ENCODE results near the gene CPEB4.

Gene CPEB4

DNA sequence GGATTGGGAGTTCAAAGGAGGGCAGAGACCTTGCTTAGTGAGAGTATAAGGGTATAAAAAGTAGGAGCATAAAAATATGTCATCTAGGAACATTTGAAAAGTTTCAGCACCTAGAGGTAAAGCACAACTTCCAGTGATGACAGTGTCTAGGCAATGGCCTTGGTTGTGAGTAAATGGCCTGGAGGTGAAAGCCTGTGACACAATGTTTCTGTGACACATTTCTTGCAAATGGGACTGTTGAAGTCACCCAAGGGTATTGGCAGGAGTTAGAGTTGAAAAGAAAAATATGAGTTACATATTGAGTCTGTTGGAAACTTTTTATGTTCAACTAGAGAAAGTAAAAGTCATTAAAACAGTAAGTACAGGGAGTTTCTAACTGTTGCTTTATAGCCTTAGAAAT lies 115.6 kb downstream of the CPEB4 start:
- Histone ChIP-seq H3K36me3 (ENCODE audit: insufficient read depth, low read length) (no peaks in the 10 kb centered on the region), H3K9me3 (ENCODE audit: control insufficient read depth, insufficient read depth, low read length) (no peaks in the 10 kb centered on the region), H3K4me1 (ENCODE audit: insufficient read depth, low read length) (no peaks in the 10 kb centered on the region), H3K9ac (ENCODE audit: low read depth, low read length) (no peak overlapping the region)

DNA sequence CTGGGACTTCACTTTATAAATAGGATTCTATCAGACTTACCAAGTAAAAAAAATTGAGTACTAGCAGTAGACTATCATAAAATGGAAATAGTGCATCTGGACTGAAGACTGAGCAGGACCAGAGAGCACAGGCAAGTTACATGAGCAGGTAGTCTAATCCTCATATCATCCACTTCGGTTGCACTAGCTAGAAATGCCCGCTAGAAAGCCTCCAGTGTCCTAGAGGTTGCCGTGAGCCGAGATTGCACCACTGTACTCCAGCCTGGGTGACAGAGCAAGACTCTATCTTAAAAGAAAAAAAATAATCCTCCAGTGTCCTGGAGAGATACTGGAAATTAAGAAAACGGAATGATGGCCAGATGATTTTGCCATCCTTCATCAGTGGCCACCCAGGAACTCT lies 120.8 kb downstream of the CPEB4 start:
- H3K9ac ChIP-seq (ENCODE audit: low read depth, low read length): no peak overlapping the region
- H3K9me3 ChIP-seq (ENCODE audit: control insufficient read depth, insufficient read depth, low read length): no peaks in the 10 kb centered on the region

DNA sequence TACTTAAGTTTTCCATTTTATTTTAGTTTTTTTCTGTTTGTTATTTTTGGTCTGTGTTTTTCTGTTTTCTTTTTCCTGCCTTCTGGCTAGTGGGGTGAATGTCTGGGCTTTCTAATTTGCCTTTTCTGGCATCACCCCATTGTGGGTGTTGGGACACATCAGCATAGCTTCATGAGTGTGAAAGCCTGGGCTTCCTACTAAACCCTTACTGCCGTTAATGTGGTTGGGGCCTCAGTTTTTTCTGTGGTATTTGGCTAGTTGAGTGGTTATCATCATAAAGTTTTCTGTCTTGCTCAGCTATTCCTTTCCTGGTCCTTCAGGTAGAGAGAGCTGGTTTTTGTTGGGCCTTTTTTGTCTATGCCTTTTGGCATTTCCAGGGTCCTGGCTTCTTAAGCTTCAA lies 122.2 kb downstream of the CPEB4 start:
- no peaks in the 10 kb centered on the region for H3K4me1 ChIP-seq (ENCODE audit: insufficient read depth, low read length)
- H3K9ac ChIP-seq (ENCODE audit: low read depth, low read length): no peak overlapping the region
- H3K36me3 ChIP-seq (ENCODE audit: insufficient read depth, low read length): no peaks in the 10 kb centered on the region
- H3K9me3 ChIP-seq (ENCODE audit: control insufficient read depth, insufficient read depth, low read length): no peaks in the 10 kb centered on the region

More for the DNA sequence above, 120.8 kb downstream of the CPEB4 start:
- Histone ChIP-seq H3K4me1 (ENCODE audit: insufficient read depth, low read length) (no peaks in the 10 kb centered on the region), H3K36me3 (ENCODE audit: insufficient read depth, low read length) (no peaks in the 10 kb centered on the region)

- no peaks in the 10 kb centered on the region for H3K4me1 ChIP-seq (ENCODE audit: insufficient read depth, low read length)
- no peak overlapping the region for H3K9ac ChIP-seq (ENCODE audit: low read depth, low read length)
- H3K9me3 ChIP-seq (ENCODE audit: control insufficient read depth, insufficient read depth, low read length): no peaks in the 10 kb centered on the region
- H3K36me3 ChIP-seq (ENCODE audit: insufficient read depth, low read length): no peaks in the 10 kb centered on the region
Observed at GRCh38 chr5:174011441-174011840, 123.3 kb downstream of the CPEB4 start.
